Endothelial cell (in vitro differentiated cells): ENCODE measurements around the gene SRSF11. TPM values are rescaled to one million over a fixed set of nuclear protein-coding genes. Genes with fewer than 3 reads are reported as not detected.

ENCODE experiments used
- DNase-seq: peaks from one replicate; pipeline ENCODE4 v3.0.0; 2021; ENCODE audit warnings: low spot score
- H3K27ac Mint-ChIP-seq: one replicate; pipeline ENCODE4 v1.8.0; 2021; ENCODE audit warnings: mixed read lengths, inconsistent platforms; ENCODE audit not compliant: unreplicated experiment
- H3K27me3 Mint-ChIP-seq: one replicate; pipeline ENCODE4 v1.8.0; 2021; ENCODE audit warnings: mild to moderate bottlenecking, moderate library complexity, mixed read lengths, inconsistent platforms; ENCODE audit not compliant: unreplicated experiment
- H3K36me3 Mint-ChIP-seq: one replicate; pipeline ENCODE4 v1.8.0; 2021; ENCODE audit warnings: mild to moderate bottlenecking, low read depth, mixed read lengths, inconsistent platforms; ENCODE audit not compliant: unreplicated experiment
- H3K4me1 Mint-ChIP-seq: one replicate; pipeline ENCODE4 v1.8.0; 2021; ENCODE audit warnings: mild to moderate bottlenecking, mixed read lengths, inconsistent platforms; ENCODE audit not compliant: unreplicated experiment
- H3K4me3 Mint-ChIP-seq: one replicate; pipeline ENCODE4 v1.8.0; 2021; ENCODE audit warnings: mild to moderate bottlenecking, mixed read lengths, inconsistent platforms; ENCODE audit not compliant: unreplicated experiment
- H3K9me3 Mint-ChIP-seq: one replicate; pipeline ENCODE4 v1.8.0; 2021; ENCODE audit warnings: mixed read lengths, inconsistent platforms; ENCODE audit not compliant: unreplicated experiment
- total RNA-seq: library from RNA; stranded (reverse); fragmentation: NEBNext Ultra II Directional; extraction: Animal tissue kit (Norgen Biotek cat#: 25700); gene quantifications from one replicate; pipeline ENCODE4 v1.2.1, GENCODE V29; 2021; ENCODE audit not compliant: unreplicated experiment
- TF ChIP-seq, protein P1 (sequence below): fragments of 200-600 bp; sonication (generic); IDR thresholded peaks from one replicate; pipeline ENCODE4 v1.5.0; 2021; ENCODE audit warnings: antibody characterized with exemption; ENCODE audit not compliant: unreplicated experiment

SRSF11 gene
- total RNA-seq, 1 donor from 2014 or later: 270 TPM

DNA sequence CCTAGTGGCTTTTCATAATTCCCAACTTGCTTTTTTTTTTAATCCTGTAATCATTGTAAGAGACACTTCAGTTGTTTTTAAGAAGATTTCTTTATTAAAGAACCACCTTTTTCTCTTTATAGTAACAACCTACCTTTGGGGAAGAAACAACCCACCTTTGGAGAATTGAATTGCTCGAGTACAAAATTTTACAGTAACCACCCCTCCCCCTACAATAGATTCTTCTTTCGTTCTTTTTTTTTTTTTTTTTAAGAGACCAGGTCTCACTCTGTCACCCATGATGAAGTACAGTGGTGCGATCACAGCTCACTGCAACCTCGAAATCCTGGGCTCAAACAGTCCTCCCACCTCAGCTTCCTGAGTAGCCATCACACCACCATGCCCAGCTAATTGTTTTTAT, 13.7 kb upstream of the SRSF11 start:
- peaks cover 4% of the 10 kb centered on the region for H3K27me3 Mint-ChIP-seq
- no peaks in the 10 kb centered on the region for H3K9me3 Mint-ChIP-seq
- TF ChIP-seq, protein P1, sequence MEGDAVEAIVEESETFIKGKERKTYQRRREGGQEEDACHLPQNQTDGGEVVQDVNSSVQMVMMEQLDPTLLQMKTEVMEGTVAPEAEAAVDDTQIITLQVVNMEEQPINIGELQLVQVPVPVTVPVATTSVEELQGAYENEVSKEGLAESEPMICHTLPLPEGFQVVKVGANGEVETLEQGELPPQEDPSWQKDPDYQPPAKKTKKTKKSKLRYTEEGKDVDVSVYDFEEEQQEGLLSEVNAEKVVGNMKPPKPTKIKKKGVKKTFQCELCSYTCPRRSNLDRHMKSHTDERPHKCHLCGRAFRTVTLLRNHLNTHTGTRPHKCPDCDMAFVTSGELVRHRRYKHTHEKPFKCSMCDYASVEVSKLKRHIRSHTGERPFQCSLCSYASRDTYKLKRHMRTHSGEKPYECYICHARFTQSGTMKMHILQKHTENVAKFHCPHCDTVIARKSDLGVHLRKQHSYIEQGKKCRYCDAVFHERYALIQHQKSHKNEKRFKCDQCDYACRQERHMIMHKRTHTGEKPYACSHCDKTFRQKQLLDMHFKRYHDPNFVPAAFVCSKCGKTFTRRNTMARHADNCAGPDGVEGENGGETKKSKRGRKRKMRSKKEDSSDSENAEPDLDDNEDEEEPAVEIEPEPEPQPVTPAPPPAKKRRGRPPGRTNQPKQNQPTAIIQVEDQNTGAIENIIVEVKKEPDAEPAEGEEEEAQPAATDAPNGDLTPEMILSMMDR: no peak
- H3K27ac Mint-ChIP-seq: peak overlapping the region; percentile 48
- peaks cover 9% of the 10 kb centered on the region for H3K36me3 Mint-ChIP-seq
- H3K4me1 Mint-ChIP-seq: peaks cover 33% of the 10 kb centered on the region
- peak overlapping the region; percentile 81 for H3K4me3 Mint-ChIP-seq
- no peak for DNase-seq

GRCh38 chr1:70208292-70208691, 12.9 kb upstream of the SRSF11 start:
- H3K27me3 Mint-ChIP-seq: peaks cover 4% of the 10 kb centered on the region
- no peak for DNase-seq
- no peak overlapping the region for H3K27ac Mint-ChIP-seq
- no peaks in the 10 kb centered on the region for H3K9me3 Mint-ChIP-seq
- TF ChIP-seq, protein P1: no peak
- no peak overlapping the region for H3K4me3 Mint-ChIP-seq
- peaks cover 9% of the 10 kb centered on the region for H3K36me3 Mint-ChIP-seq
- H3K4me1 Mint-ChIP-seq: peaks cover 32% of the 10 kb centered on the region

- DNase-seq: no peak
- H3K36me3 Mint-ChIP-seq: peaks cover 13% of the 10 kb centered on the region
- peaks cover 16% of the 10 kb centered on the region for H3K4me1 Mint-ChIP-seq
- H3K27ac Mint-ChIP-seq: no peak overlapping the region
- no peaks in the 10 kb centered on the region for H3K9me3 Mint-ChIP-seq
- TF ChIP-seq, protein P1: no peak
- H3K4me3 Mint-ChIP-seq: no peak overlapping the region
- peaks cover 4% of the 10 kb centered on the region for H3K27me3 Mint-ChIP-seq
Observed at GRCh38 chr1:70210820-70211219, 10.4 kb upstream of the SRSF11 start.

DNA sequence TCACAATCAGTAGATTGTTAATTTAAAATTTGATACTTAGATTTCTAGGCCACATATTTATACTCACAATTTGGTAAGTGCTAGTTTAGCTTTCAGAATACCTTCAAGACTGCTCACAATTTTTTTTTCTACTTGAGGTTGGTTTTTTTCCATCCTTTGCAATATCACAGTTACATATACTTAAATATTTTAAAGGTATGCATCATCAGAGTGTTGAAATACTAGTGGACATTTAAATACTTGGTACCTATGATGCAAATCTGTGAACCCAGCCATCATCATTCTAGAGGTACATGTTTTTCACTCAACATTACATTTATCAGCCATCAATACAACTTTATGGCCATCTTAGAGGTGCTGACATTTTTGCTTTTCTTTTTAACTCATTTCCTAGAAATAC, 9.6 kb upstream of the SRSF11 start:
- Mint-ChIP-seq H3K27ac (peak overlapping the region; percentile 13), H3K9me3 (no peaks in the 10 kb centered on the region), H3K4me1 (peaks cover 18% of the 10 kb centered on the region), H3K36me3 (peaks cover 13% of the 10 kb centered on the region), H3K27me3 (peaks cover 4% of the 10 kb centered on the region), H3K4me3 (no peak overlapping the region)
- TF ChIP-seq, protein P1: no peak
- no peak for DNase-seq

GRCh38 chr1:70220015-70220414, 1.2 kb upstream of the SRSF11 start:
- no peak for DNase-seq
- TF ChIP-seq, protein P1: no peak
- no peaks in the 10 kb centered on the region for H3K9me3 Mint-ChIP-seq
- no peak overlapping the region for H3K4me3 Mint-ChIP-seq
- peaks cover 48% of the 10 kb centered on the region for H3K4me1 Mint-ChIP-seq
- peaks cover 21% of the 10 kb centered on the region for H3K36me3 Mint-ChIP-seq
- peaks cover 2% of the 10 kb centered on the region for H3K27me3 Mint-ChIP-seq
- H3K27ac Mint-ChIP-seq: no peak overlapping the region
